ENCODE measurements around the gene AP3B2.

GRCh38 chr15:82643992-82644391 is 65.7 kb downstream of the AP3B2 start:
- TF ChIP-seq TAF1 (IDR thresholded peaks at IDR 0.05; ENCODE audit: borderline replicate concordance, insufficient read depth, low read length) (no peak), FOXP2 (optimal IDR thresholded peaks at IDR 0.05; ENCODE audit: borderline replicate concordance, extremely low read depth, extremely low read length, insufficient read depth) (no peak), POLR2AphosphoS5 (IDR thresholded peaks at IDR 0.05; ENCODE audit: low read depth, low read length) (no peak), SIN3A (IDR thresholded peaks at IDR 0.05; ENCODE audit: borderline replicate concordance, insufficient read depth, low read length) (no peak)
- TF ChIP-seq, protein P1, sequence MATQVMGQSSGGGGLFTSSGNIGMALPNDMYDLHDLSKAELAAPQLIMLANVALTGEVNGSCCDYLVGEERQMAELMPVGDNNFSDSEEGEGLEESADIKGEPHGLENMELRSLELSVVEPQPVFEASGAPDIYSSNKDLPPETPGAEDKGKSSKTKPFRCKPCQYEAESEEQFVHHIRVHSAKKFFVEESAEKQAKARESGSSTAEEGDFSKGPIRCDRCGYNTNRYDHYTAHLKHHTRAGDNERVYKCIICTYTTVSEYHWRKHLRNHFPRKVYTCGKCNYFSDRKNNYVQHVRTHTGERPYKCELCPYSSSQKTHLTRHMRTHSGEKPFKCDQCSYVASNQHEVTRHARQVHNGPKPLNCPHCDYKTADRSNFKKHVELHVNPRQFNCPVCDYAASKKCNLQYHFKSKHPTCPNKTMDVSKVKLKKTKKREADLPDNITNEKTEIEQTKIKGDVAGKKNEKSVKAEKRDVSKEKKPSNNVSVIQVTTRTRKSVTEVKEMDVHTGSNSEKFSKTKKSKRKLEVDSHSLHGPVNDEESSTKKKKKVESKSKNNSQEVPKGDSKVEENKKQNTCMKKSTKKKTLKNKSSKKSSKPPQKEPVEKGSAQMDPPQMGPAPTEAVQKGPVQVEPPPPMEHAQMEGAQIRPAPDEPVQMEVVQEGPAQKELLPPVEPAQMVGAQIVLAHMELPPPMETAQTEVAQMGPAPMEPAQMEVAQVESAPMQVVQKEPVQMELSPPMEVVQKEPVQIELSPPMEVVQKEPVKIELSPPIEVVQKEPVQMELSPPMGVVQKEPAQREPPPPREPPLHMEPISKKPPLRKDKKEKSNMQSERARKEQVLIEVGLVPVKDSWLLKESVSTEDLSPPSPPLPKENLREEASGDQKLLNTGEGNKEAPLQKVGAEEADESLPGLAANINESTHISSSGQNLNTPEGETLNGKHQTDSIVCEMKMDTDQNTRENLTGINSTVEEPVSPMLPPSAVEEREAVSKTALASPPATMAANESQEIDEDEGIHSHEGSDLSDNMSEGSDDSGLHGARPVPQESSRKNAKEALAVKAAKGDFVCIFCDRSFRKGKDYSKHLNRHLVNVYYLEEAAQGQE (IDR thresholded peaks at IDR 0.05; ENCODE audit: insufficient read depth in 1 of 2, low read depth in 2 of 2, low read length in 2 of 2), result no peak
